Left hindlimb (tissue), 1 donor: Measurements from ENCODE around the gene RBM4B.

Experiments
- DNase-seq: peaks from one replicate; pipeline ENCODE4 v3.0.0-alpha.2; 2018

Gene RBM4B

DNA sequence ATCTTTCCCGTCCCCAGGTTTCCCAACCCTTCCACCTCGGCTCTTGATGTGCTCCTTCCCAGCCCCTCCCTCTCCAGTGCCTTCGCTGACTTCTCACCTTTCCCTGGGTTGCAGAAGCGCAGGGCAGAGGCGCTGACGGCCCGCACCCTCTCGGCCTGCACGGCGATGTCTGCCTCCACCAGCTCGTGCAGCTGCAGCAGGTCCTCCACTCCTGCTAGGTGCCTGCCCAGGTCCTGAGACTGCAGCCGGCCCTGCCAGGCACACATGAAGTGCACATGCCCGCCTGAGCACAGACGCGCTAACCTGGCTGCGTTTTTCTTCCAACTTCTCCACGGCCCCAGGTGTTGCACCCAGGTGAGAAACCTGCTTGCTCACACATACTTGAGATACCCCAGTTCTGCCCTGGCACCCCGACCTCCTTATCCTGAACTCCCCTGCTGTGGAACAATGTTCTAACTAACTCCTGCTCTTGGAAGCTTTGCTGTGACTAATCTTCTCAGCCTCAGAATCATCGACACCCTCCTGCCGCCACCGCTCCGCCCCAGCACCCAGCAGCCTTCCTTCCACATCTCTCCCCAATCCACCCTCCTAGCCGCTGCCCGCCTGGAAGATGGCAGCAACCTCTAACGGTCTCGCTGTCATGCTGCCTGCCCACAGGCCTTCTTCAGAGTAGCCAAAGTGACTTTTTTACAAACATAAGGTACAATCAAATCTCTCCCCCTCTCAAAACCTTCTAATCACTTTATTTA is 28.1 kb upstream of the RBM4B start:
- no peak for DNase-seq

DNA sequence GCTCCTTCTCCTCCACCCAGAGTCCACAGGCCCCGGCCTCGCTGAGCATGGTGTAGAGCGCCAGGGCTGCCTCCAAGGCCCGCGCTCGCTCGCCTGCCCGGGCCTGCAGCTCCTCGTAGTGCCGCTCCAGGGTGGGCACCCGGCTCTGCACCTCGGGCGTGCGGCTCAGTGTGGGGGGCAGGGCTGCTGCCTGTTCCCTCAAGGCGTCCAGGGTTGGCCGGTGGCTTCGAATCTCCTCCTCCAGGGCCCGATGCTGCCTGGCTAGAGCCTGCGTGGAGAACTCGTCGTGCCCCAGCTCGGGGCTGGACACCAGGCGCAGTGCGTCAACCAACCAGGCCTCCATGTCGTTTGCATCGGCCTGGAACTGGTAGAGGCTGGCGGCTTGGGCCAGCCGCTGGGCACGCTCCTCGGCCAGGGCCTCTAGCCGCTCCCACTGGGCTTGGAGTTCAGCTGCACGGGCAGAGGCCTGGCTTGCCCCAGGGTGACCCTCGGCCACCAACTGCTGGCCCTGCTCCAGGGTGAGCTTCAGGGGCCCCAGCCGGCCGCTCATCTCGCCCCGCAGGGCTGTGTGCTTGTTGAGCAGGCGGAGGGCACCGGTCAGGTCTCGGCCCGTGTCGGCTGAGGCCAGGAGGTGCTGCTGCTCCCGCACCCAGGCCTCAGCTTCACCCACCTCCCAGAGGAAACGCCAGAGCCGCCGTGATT is 27.1 kb upstream of the RBM4B start:
- no peak for DNase-seq

DNA sequence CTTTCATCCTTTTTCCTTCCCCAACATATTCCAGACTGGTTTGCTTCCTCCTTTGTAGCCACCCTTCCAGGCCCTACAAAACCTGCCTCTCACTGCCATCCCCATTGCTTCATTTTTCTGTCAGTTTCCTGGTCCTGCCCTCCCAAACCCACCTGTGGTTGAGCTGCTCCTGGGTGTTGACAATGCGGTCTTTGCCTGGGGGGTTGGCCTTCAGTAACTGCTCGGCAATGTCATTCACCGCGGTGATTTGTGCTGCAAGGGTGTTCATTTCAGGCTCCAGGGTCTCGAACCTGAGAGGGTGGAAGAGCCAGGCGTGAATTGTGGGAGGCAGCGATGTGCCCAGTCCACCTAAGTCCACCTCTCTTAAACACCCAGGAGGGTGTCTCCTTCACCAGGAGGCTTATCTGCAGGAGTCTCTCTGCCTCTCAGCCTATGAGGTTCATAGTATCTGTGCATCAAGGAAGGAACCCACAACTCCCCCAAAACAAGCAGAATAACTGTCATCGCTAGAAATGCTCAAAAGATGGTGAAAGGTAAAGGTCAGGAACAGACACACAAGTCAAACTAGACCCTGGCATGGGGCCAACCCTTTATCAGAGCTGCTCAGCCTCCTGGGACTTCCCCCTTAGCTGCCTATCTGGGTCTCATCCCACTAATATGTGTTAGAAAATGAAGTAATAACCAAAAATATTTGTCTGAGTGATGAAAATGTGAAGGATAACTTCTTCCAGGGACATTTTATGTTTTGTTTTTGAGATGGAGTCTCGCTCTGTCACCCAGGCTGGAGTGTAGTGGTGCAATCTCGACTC is 23.9 kb upstream of the RBM4B start:
- no peak for DNase-seq

DNA sequence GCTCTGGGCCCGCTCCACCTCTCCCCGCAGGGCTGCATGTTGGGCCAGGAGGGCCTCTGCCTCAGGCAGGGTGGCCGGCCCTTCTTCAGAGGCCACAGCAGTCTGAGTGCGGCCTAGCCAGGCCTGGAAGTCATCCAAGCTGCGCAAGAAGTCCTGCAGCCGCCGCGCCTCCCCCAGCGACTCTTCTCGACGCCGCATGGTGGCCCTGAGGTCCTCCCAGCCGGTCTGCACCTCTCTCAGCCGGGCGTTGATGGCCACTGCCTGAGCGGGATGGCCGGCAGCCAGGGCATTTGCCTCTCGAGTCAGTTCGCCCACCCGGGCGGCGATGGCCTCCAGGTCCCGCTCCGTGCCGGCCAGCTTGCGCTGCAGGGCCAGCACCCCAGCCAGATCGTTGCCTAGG is 23.1 kb upstream of the RBM4B start:
- no peak for DNase-seq

DNA sequence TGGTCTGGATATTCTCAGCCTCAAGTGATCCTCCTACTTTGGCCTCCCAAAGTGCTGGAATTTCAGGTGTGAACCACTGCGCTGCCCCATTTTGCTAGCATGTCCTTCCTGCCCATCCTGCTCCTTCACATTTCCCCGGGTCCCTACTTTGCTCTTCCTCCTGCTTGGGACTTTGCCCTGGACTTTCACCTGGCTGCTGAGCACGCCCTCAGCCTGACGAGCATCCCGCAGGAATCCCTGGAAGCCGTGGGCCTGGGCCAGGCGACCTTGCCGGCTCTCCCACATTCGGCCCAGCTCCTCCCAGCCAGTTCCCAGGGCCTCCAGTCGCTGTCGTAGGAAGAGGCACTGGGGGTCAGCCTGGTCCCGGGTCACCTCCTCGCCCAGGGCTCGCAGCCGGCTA is 22.6 kb upstream of the RBM4B start:
- DNase-seq = no peak

DNA sequence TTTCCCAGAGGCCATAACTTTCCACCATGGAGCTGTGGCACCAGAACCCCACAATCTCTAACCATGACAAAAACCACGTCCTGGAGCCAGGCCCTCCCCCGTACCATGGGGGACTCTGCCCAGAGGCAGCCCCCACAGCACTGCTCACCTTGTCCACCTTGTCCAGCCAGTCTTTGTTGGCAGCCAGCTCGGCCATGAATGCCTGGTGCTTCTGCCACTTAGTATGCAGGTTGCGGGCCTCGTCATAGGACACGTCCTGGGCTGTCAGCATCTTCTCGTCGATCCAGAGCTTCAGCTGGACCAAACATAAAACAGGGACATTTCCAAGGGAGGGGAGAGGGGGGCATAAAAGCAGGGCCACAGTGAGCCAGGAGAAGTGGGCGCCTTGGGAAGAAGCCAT is 20.8 kb upstream of the RBM4B start:
- DNase-seq = no peak

DNA sequence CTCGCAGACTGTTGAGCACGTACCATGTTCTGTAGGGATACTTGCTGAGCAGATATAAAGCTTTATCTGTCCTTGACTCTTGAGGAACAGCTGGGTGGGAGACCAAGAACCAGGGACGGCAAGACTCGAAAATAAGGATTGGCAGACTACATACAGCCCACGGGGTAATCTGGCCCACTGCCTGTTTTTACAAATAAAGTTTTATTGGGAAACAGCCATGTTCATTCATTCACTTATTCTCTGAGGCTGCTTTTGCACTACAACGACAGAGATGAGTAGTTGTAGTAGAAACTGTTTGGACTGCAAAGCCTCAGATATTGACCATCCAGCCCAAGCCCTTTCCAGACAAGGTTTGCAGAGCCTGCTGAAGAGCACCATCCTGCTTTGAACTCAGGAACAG is 20.3 kb upstream of the RBM4B start:
- DNase-seq = no peak

DNA sequence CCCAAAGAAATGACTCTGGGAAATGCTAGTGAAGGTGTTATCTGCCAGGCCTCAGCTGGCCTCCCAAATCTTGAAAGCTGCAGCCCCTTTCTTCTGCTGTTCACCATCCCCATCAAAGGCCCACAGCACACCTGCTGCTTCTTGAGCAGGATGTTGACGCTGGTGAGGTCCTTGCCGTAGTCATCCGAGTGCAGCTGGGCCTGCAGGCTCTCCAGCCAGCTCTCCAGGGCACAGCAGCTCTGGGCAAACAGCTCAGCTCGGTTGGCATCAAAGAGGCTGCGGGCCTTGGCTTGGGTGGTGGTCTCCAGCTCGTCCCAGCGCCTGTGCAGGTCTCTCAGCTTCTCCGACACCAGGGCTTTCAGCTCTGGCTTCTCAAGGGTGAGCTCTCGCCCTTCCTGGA is 18.5 kb upstream of the RBM4B start:
- DNase-seq = no peak

DNA sequence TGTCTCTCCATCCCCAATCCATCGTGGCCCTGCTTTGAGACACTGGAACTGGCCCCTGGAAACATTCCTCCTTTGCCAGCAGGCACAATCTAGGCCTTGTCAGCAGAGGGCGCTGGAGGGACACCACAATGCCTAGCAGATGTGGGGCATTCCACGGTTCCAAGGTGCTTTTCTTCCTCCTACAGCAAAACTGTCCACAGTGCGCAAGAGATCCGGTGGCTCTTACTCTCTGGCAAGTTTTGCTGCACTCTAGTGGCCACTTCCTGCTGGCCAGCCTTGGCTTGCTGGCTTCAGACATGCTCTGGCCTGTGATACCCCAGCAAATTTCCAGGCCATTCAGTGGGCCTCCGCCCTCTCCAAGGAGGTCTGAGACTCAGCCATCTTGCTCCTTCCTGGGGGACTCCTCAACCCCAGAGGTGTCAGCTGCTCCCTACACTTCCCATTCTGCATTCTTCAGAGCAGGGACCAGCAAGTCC is 17.1 kb upstream of the RBM4B start:
- DNase-seq = peak; percentile 79

DNA sequence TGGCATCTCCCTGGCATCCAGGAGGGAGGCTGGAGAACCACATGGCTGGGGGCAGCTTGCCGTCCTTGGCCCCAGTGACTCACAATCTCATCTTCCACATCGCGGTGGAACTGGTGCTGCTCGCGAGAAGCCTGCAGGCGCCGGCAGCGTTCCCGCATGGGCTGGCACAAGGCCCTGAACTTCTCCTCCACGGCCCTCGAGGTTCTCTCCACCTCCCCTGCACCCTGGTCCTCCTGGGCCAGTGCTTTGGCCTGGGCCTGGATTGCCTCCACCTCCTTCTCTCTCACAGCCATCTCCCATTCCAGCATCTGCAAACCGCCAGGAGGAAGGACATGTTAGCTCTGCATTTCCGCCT is 16.3 kb upstream of the RBM4B start:
- no peak for DNase-seq

DNA sequence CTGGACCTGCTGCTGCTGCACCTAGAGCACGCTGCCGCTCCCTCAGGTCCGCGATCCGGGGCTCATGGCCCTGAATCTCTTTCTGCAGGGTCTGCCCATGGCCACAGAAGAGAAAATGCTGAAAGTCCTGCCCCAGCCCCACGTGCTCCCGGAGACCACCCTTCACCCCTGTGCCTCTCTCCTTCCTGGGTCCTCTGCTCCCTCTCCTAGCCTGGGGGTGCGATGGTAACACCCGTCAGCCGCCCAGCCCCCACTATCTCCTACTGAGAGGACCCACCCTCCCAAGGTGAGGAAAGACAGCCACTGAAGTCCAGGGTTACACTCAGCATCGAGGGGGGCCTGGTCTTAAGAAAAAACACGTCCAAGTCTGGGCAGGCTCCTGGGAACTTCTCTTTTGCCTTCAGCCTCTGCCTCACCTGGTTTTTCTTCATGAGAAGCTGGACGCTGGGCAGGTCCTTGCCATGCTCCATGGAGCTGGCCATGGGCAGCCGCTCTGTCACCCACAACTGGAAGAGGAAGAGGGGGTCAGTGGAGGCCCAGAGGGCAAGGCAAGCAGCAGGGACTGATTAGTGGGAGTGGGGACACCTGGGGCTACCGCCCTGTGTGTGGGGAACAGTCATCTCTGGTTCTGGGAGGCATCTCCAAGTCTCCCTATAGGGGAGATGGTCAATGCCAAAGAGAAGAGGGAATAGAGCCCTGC is 15.8 kb upstream of the RBM4B start:
- DNase-seq = no peak

DNA sequence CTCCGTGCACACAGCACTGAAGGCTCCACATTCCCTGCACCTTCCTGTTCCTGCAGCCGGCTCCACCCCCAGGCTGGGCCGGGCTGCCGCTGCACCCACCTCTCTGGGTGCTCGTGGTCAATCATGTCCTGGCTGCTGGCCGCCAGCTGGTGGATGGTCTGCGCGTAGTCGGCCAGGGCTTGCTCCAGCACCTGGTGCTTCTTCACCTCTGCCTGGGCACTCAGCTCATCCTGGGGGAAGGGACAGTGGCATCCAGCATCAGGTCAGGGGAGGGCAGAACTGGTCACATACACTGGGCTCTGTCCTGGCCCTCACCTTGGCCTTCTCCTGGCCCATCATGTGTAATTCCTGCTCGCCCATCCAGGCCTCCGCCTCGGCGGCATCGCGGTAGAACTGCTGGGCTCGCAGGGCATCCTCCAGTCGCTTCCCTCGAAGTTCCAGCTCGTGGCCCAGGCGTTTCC is 15.2 kb upstream of the RBM4B start:
- no peak for DNase-seq

DNA sequence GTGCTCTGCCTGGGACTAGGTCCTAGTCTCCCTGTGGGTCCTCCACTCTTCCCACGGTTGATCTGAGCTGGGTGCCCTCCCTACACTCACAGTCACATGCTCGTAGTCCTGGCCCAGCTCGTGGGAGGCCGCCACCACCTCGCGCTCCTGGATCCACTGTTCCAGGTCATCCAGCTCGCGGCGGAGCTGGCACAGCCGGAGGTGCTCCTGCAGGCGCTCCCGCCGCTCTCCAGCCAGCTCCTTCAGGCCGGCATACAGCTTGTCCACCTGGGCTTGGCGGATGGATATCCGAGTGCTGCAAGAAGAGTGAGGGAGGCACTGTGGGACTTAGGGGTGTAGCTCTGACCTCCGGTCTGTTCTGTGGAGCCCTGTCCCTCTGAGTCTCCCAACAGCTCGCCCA is 14.8 kb upstream of the RBM4B start:
- no peak for DNase-seq

DNA sequence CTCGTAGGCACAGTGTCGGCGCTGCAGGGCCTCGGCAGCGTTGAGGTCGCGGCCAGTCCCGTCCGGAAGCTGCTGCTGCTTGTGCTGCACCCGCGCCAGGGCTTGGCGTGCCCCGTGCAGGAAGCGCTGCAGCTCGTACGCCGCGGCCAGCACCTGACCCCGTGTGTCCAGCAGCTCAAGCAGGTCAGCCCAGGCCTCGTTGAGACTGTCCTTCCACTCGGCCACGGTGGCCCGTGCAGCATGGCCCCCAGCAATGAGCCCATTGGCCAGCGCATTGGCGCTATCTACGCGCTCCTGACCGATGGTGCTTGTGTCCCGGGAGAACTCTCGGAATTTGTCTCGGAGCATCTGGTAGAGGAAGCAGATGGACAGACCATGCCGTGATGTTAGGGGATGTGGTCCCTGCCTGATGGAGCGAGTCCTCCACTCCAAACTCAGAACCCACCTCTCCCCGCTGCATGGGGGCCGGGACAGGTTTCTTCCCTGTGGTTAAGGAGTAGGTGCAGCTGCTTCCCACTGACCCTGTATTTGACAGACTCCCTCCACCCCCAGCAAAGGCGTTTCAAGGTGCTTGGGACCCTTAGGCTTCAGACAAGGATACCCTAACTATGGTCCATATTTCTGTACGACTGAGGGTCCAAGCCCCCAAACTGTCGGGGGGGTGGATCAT is 13.8 kb upstream of the RBM4B start:
- DNase-seq = no peak

DNA sequence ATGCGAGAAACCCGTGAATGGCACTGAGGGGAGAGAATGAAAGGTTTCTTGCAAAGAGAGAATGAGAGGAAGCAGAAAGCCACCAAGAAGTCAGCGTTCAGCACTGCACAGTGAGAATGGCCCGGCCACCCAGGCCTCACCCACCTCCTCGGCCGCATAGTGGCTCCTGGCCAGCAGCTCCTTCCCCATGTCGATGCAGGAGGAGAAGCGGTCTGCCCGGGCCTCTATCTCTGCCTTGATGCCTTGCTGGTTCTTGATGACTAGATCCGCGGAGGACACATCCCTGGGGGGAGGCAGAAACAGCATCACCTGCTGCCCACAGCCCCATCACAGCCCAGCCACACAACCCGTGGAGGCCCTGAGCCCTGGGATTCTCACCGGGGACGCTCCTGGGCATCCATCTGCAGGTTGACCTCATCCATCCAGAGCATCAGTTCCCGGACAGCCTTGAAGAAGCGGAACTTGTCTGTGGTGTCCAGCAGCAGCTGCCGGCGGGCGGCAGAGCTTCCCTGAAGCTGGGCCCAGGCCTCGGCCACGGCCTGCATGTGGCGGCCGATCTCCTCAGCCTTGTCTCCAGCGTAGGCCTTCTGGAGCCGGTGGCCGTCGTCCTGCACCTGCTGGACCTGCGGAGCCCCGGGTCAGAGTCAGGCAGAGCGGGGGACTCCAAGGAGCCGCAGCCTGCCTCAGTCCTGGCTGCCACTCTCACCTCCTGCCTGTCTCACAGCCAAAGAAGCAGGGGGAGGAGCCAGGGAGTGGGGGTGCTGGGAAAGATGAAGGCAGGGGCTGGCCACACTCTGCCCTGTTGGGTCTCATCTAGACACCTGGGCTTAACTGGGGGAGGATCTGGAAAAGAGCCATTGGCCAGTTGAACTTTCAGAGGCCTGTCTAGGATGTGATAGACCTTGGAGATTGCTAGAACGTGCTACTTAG is 12.2 kb upstream of the RBM4B start:
- DNase-seq = no peak

DNA sequence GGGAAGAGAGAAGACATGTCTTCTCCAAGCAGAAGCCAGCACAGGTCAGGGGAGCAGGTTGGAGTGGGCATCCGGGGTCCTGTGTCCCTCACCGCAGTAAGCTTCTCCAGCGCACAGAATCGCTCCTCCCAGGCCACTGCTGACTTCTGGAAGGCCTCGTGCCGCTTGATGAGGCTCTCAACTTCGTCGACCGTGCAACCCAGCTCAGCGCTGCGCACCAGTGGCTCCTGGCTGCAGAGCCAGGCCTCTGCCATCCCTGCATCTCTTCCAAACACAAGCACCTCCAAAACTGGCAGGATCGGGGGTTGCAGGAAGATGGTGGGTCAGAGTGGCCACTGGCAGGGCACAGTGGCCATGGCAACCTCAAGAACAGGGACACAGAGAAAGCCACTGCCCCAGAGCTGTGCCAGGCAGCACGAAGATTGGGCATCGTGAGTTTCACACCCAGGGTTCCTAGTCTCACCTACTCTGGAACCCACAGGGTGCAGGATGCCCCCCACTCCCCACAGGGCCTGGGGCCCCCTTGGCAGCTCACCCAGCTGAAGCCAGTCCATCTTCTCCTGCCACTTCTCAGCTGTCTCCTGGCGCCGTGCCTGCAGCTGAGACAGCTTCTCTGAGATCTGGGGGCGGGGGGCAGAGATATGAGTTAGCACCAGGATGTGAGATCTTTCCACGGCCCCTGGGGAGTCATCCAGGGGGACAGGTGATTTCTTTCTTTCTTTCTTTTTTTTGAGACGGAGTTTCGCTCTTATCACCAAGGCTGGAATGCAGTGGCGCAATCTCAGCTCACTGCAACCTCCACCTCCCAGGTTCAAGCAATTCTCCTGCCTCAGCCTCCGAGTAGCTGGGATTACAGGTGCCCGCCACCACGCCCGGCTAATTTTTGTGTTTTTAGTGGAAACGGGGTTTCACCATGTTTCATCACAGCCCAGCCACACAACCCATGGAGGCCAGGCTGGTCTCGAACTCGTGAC is 11.2 kb upstream of the RBM4B start:
- no peak for DNase-seq

DNA sequence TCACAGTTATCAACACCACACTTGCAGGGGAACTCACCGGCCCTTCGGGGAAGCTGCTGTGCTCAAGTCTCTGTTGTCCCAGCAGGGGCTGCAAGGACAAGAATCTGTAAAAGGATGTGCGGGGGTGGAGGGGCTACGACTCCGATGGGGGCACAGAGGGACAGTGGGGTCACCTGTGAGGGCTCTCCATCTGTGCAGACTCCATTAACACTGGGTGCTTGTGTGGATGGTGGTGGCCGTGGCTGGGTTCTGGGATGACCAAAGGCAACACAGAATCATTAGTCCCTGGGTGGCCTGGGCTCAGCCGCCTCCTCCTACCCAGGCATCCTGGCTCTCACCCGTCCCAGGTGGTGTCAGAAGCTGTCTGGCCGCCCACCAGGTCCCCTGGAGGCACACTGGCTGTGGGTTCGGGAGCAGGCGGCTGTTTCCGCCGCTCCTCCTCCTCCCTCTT is 10.2 kb upstream of the RBM4B start:
- DNase-seq = no peak

DNA sequence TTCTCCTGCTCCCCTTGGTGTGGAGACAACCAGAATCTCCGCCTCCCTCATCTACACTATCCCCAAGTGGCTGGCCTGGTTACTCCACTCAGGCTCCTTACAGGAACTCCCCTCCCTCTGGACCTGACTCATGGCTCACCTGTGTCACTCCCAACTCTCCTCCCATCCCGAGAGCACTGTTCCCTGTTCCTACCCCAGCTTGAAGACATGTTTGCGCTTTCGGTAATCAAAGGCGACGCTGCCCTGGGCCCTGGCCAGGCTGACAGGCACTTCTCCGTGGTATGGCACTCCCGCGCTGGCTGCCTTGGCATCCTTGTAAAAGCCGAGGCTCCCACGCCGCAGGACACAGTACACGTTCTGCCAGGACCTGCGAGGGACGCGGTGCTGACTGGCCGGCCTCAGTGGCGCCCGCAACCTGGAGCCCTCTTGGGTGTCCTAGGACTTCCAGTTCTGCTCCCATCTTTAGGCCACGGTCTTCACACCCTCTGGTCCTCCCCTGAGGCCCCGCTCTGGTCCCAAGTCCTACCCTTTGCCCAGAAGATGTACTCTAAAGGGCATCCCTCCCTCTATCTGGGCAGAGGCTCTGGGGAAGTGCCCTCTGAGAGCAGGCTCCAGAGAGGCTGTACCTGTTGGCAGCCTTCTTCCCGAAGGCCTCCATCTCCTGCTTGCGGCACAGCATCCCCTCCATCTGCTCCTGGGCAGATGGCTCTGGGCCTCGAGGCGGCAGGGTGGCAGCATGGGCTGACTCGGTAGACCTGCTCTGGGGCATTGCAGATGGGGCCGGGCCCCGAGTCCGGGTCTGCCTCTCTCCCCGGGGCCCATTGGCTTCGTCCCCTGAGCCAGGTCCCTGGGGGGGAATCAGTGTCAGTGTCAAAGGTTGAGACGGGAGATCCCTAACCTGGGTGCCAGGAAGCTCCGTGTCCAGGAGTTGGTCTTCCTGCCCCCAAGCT is 9.4 kb upstream of the RBM4B start:
- no peak for DNase-seq
